Anterior cingulate cortex (tissue), 58 donors: ENCODE measurements around the gene SPANXN1.
A peak's percentile ranks its signal among the peaks of the same experiment; 100 is the strongest.
"Not testable (repeated sequence)": the region's sequence is repeated elsewhere in the genome, so short reads cannot be mapped to it uniquely, and the experiment has no call there.

Experiments
- DNase-seq, 58 donors: peaks; one replicate each; lab custom pipeline; 2025; lab: John Stamatoyannopoulos, UW

Gene SPANXN1

GRCh38 chrX:145247203-145247602 lies at the start of gene SPANXN1:
TSS of gene SPANXN1 (plus strand) at chrX:145247503. CDS start at chrX:145247587, 84 bp downstream.
- DNase-seq, result not testable (repeated sequence)

- DNase-seq, result no peak
Observed at GRCh38 chrX:145199078-145199477, 48.2 kb upstream of the SPANXN1 start.

- DNase-seq, result peak in 4 of 58 donors; percentile 0 to 1 (median 0)
Observed at GRCh38 chrX:145213504-145213903, 33.8 kb upstream of the SPANXN1 start.

- no peak for DNase-seq
Observed at GRCh38 chrX:145292218-145292617, 44.9 kb downstream of the SPANXN1 start.
